IPS DF 6.9 (cell line): ENCODE results near the gene ZNF181.

Source experiments
- DNase-seq: peaks from one replicate; pipeline ENCODE4 v3.0.0-alpha.2; 2013; ENCODE audit warnings: low read depth, low spot score
- H3K27ac ChIP-seq: one replicate; pipeline ENCODE4 v1.5.1; 2013; ENCODE audit warnings: low read length, control low read depth
- H3K27me3 ChIP-seq: 2 replicates; pipeline ENCODE4 v1.6.1; 2013; ENCODE audit warnings: mild to moderate bottlenecking, low read length; ENCODE audit not compliant: control insufficient read depth, insufficient read depth
- H3K36me3 ChIP-seq: 2 replicates; pipeline ENCODE4 v1.6.1; 2013; ENCODE audit warnings: low read length; ENCODE audit not compliant: control insufficient read depth, insufficient read depth
- H3K4me1 ChIP-seq: 2 replicates; pipeline ENCODE4 v1.6.1; 2013; ENCODE audit warnings: low read length; ENCODE audit not compliant: control insufficient read depth, insufficient read depth
- H3K4me3 ChIP-seq: 2 replicates; pipeline ENCODE4 v1.5.1; 2013; ENCODE audit warnings: mild to moderate bottlenecking, low read length
- H3K9me3 ChIP-seq: 2 replicates; pipeline ENCODE4 v1.6.1; 2013; ENCODE audit warnings: low read length, inconsistent platforms; ENCODE audit not compliant: control insufficient read depth, insufficient read depth
- WGBS: extraction: QIAGEN DNeasy Blood & Tissue Kit; methylation state at CpG from one replicate; pipeline ENCODE4 v1.1.7; 2013; ENCODE audit warnings: mixed read lengths, missing lambda C conversion rate; ENCODE audit not compliant: insufficient read length, insufficient coverage; 5-methylcytosine and 5-hydroxymethylcytosine counted together

Gene ZNF181

GRCh38 chr19:34713262-34713637 is 20.8 kb upstream of the ZNF181 start:
- Histone ChIP-seq H3K27me3 (no peaks in the 10 kb centered on the region), H3K36me3 (no peaks in the 10 kb centered on the region), H3K4me1 (no peaks in the 10 kb centered on the region), H3K4me3 (no peak overlapping the region), H3K9me3 (peaks cover 2% of the 10 kb centered on the region), H3K27ac (no peak overlapping the region)
- no CpG with 5 or more reads among the region's 2 CpGs for WGBS
- no peak for DNase-seq

- no peaks in the 10 kb centered on the region for H3K27me3 ChIP-seq
- no peak overlapping the region for H3K4me3 ChIP-seq
- H3K9me3 ChIP-seq, result peaks cover 2% of the 10 kb centered on the region
- DNase-seq, result no peak
- no peaks in the 10 kb centered on the region for H3K36me3 ChIP-seq
- H3K27ac ChIP-seq, result no peak overlapping the region
- H3K4me1 ChIP-seq, result no peaks in the 10 kb centered on the region
Measured at GRCh38 chr19:34715357-34715756, 18.7 kb upstream of the ZNF181 start.

- H3K36me3 ChIP-seq, result no peaks in the 10 kb centered on the region
- no peaks in the 10 kb centered on the region for H3K4me1 ChIP-seq
- no CpG with 5 or more reads among the region's 11 CpGs for WGBS
- H3K27me3 ChIP-seq, result no peaks in the 10 kb centered on the region
- H3K4me3 ChIP-seq, result no peak overlapping the region
- DNase-seq, result no peak
- H3K9me3 ChIP-seq, result no peaks in the 10 kb centered on the region
- H3K27ac ChIP-seq, result no peak overlapping the region
Measured at GRCh38 chr19:34722353-34722752, 11.7 kb upstream of the ZNF181 start.

GRCh38 chr19:34725400-34725799 is 8.6 kb upstream of the ZNF181 start:
- no peak for DNase-seq
- Histone ChIP-seq H3K4me3 (no peak overlapping the region), H3K4me1 (no peaks in the 10 kb centered on the region), H3K27ac (no peak overlapping the region), H3K9me3 (no peaks in the 10 kb centered on the region), H3K27me3 (no peaks in the 10 kb centered on the region), H3K36me3 (no peaks in the 10 kb centered on the region)
- no CpG with 5 or more reads among the region's 6 CpGs for WGBS

GRCh38 chr19:34731019-34731829 is 2.8 kb upstream of the ZNF181 start:
- Histone ChIP-seq H3K4me3 (no peak overlapping the region), H3K27me3 (no peaks in the 10 kb centered on the region), H3K9me3 (no peaks in the 10 kb centered on the region), H3K27ac (no peak overlapping the region), H3K4me1 (no peaks in the 10 kb centered on the region), H3K36me3 (no peaks in the 10 kb centered on the region; the same call in 1 of the 2 replicates)
- DNase-seq, result no peak
- no CpG with 5 or more reads among the region's 11 CpGs for WGBS

GRCh38 chr19:34731964-34732363 is 2.1 kb upstream of the ZNF181 start:
- DNase-seq, result no peak
- WGBS, result no CpG with 5 or more reads among the region's 7 CpGs

GRCh38 chr19:34732612-34733211 is 1.3 kb upstream of the ZNF181 start:
- Histone ChIP-seq H3K4me3 (no peak overlapping the region; the same call in 1 of the 2 replicates), H3K27ac (no peak overlapping the region), H3K27me3 (no peaks in the 10 kb centered on the region), H3K9me3 (no peaks in the 10 kb centered on the region), H3K4me1 (no peaks in the 10 kb centered on the region), H3K36me3 (no peaks in the 10 kb centered on the region; the same call in 1 of the 2 replicates)
- no CpG with 5 or more reads among the region's 15 CpGs for WGBS
- DNase-seq, result no peak

More at GRCh38 chr19:34731964-34732363, 2.1 kb upstream of the ZNF181 start:
- Histone ChIP-seq H3K27ac (no peak overlapping the region), H3K36me3 (no peaks in the 10 kb centered on the region; the same call in 1 of the 2 replicates), H3K4me1 (no peaks in the 10 kb centered on the region), H3K4me3 (no peak overlapping the region), H3K27me3 (no peaks in the 10 kb centered on the region), H3K9me3 (no peaks in the 10 kb centered on the region)

- no peaks in the 10 kb centered on the region for H3K9me3 ChIP-seq
- no peaks in the 10 kb centered on the region; the same call in 1 of the 2 replicates for H3K36me3 ChIP-seq
- H3K4me1 ChIP-seq, result no peaks in the 10 kb centered on the region
- peak overlapping the region; percentile 91; the same call in 1 of the 2 replicates for H3K4me3 ChIP-seq
- no peaks in the 10 kb centered on the region for H3K27me3 ChIP-seq
- WGBS, result no CpG with 5 or more reads among the region's 13 CpGs
- H3K27ac ChIP-seq, result no peak overlapping the region
- DNase-seq, result no peak
Measured at GRCh38 chr19:34733266-34733745, 737 bp upstream of the ZNF181 start.

GRCh38 chr19:34734537-34735103 is 577 bp downstream of the ZNF181 start:
- no CpG with 5 or more reads among the region's 16 CpGs for WGBS
- H3K36me3 ChIP-seq, result no peaks in the 10 kb centered on the region; the same call in 1 of the 2 replicates
- no peak overlapping the region for H3K27ac ChIP-seq
- no peaks in the 10 kb centered on the region for H3K4me1 ChIP-seq
- no peaks in the 10 kb centered on the region for H3K9me3 ChIP-seq
- DNase-seq, result no peak
- peak overlapping the region; percentile 91; the same call in 1 of the 2 replicates for H3K4me3 ChIP-seq
- no peaks in the 10 kb centered on the region for H3K27me3 ChIP-seq

GRCh38 chr19:34744896-34745690 is 11.1 kb downstream of the ZNF181 start:
- H3K4me3 ChIP-seq, result no peak overlapping the region
- H3K9me3 ChIP-seq, result no peaks in the 10 kb centered on the region
- no peak overlapping the region for H3K27ac ChIP-seq
- no peaks in the 10 kb centered on the region for H3K4me1 ChIP-seq
- no CpG with 5 or more reads among the region's 3 CpGs for WGBS
- no peaks in the 10 kb centered on the region for H3K36me3 ChIP-seq
- H3K27me3 ChIP-seq, result no peaks in the 10 kb centered on the region
- DNase-seq, result no peak
